ENCODE measurements around the gene CCDC34.

GRCh38 chr11:27408246-27408800 lies 45.3 kb upstream of the CCDC34 start:
- TF ChIP-seq POLR2A (IDR thresholded peaks at IDR 0.05) (no peak), CTCF (IDR thresholded peaks at IDR 0.05) (no peak)

Measured in esophagus squamous epithelium (tissue), 4 donors.